Cardiac fibroblast (primary cell): ENCODE data around the gene DENND4C.
"Not testable (repeated sequence)": the region's sequence is repeated elsewhere in the genome, so short reads cannot be mapped to it uniquely, and the experiment has no call there.

Experiments
- DNase-seq, 2 donors: peaks; one replicate each; pipeline versions ENCODE4 v3.0.0 to v3.0.0-alpha.2; 2010; ENCODE audit warnings: low read depth in 2 of 2
- H3K4me3 ChIP-seq, 2 donors: replicated peaks in 1 of 2; 1 replicate in 1 of 2; 2 replicates in 1 of 2; pipeline ENCODE4 v1.5.1; 2011; ENCODE audit warnings: low read depth in 2 of 2, low read length in 2 of 2, mild to moderate bottlenecking in 2 of 2, moderate library complexity in 1 of 2
- CTCF ChIP-seq: IDR thresholded peaks from one replicate; pipeline ENCODE4 v1.5.1; 2011; ENCODE audit warnings: low read depth, mild to moderate bottlenecking, low read length, inconsistent platforms

Gene DENND4C

DNA sequence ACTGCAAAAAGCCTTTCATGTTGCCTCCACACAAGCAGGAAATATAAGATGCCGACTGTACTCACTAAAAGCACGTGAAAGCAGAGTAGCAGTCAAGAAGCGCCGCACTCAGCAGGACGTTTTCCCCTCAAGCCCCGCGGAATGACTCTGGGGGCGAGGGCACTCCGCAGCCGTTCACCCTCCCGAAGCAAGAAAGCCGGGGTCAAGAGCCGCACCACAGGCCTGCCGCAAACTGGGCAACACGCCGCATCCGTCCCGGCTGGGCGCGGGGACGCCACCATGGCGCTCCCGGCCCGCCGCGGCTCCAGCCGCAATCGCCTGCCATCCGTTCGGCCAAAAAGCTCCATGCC is 149.2 kb downstream of the DENND4C start:
- H3K4me3 ChIP-seq: peak overlapping the region; percentile 72 to 80
- DNase-seq: peak; percentile 45 to 46
- TF ChIP-seq CTCF: no peak

GRCh38 chr9:19380826-19381075 is 150.3 kb downstream of the DENND4C start:
- no peak for DNase-seq
- no peak for TF ChIP-seq CTCF
- peak overlapping the region; percentile 72 to 80 for H3K4me3 ChIP-seq

DNA sequence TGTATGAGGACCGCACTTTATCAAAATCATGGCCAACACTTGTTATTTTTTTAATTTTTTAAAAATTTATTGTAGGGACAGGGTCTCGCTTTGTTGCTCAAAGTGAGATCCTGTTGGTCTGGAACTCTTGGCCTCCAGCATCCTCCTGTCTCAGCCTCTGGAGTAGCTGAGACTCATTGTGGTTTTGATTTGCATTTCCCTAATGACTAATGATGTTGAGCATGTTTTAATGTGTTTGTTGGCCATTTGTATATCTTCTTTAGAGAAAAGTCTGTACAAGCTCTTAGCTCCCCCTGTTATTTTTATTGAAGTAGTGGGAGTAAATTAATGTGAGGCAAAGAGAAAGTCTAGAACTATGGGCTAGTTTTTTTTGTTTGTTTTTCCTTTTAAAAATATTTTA is 151.2 kb downstream of the DENND4C start:
- no peak for DNase-seq
- TF ChIP-seq CTCF: no peak
- no peak overlapping the region for H3K4me3 ChIP-seq

DNA sequence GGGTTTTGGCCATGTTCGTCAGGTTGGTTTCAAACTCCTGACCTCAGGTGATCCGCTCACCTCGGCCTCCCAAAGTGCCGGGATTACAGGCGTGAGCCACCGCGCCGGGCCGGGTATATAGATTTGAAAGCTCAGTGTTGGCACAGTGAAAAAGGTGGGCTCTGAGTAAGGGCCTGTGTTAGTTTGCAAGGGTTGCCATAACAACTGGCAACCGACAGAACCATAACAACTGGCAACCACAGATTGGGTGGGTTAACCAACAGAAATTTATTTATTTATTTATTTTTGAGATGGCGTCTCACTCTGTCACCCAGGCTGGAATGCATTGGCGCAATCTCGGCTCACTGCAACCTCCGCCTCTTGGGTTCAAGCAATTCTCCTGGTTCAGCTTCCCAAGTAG is 154.7 kb downstream of the DENND4C start:
- H3K4me3 ChIP-seq, DNase-seq: not testable (repeated sequence)

DNA sequence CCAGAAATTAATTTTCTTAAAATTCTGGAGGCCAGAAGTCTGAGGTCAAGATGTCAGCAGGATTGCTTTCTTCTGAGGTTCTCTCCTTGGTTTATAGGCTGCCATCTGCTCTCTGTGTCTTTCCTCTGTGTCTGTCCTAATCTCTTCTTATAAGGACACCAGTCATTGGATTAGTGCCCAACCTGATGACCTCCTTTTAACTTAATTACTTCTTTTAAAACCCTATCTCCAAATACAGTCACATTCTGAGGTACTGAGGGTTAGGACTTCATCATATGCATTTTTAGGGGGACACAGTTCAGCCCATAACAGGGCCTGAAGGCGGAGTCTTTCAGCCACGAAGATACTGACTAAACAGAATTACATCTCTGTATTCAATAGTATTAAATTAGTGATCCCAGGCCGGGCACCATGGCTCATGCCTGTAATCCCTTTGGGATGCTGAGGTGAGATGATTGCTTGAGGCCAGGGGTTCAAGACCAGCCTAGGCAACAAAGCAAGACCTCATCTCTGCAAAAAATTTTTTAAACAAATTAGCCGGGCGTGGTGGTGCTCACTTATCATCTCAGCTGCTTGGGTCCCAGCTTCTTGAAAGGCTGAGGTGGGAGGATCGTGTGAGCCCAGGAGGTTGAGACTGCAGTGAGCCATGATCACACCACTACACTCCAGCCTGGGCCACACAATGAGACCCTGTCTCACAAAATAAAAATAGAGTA is 155.5 kb downstream of the DENND4C start:
- TF ChIP-seq CTCF: no peak
- no peak for DNase-seq

DNA sequence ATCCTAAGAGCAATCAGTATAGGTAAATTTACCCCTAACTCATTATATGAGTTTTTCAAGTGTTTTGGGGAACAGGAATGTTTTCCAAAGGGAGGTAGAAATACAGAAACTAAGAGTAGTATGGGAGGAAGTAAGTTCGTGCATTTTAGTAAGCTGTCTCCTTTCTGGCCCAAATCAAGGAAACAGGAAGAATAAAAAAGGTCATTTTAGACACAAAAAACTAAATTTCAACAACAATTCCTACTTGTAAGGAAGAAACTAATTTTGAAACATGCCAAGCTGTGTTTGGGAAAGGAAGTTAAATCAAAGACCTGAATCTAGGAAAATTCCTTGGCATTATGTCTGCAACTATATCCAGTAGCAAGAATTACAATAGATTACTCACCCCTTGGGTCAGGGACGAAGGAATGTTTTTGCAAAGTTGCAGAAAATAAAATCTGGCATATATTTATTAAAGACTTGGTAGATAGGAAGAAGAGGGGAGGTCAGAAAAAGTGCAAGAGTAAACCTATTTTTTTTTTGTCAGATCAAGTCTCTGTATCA is 156.1 kb downstream of the DENND4C start:
- H3K4me3 ChIP-seq: no peak overlapping the region
- peak; percentile 28 to 63 for DNase-seq
- TF ChIP-seq CTCF: no peak

More for the DNA sequence above, 155.5 kb downstream of the DENND4C start:
- H3K4me3 ChIP-seq: no peak overlapping the region

- TF ChIP-seq CTCF: no peak
- DNase-seq: no peak
- no peak overlapping the region for H3K4me3 ChIP-seq
Observed at GRCh38 chr9:19387317-19387716, 156.8 kb downstream of the DENND4C start.

DNA sequence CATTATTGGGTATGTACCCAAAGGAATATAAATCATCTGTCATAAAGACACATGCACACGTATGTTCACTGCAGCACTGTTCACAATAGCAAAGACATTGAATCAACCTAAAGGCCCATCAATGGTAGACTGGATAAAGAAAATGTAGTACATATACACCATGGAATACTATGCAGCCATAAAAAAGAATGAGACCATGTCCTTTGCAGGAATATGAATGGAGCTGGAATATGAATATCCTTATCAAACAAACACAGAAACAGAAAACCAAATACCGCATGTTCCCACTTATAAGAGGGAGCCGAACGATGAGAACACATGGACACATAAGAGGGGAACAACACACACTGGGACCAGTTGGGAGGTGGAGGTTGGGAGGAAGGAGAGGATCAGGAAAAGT is 159.0 kb downstream of the DENND4C start:
- not testable (repeated sequence) for H3K4me3 ChIP-seq, DNase-seq
